Stomach (tissue), 19 donors: Measurements from ENCODE around the gene PITPNM1. TPM values are rescaled to one million over a fixed set of nuclear protein-coding genes. Genes with fewer than 3 reads are reported as not detected.
"Not testable (repeated sequence)": the region's sequence is repeated elsewhere in the genome, so short reads cannot be mapped to it uniquely, and the experiment has no call there.

Source experiments
- DNase-seq, 2 donors: peaks; one replicate each; pipeline versions ENCODE4 v3.0.0 to v3.0.0-alpha.2; 2013 to 2019
- H3K27ac ChIP-seq, 5 donors: fragments of 200-600 bp in 4 of 5; sonication (generic) in 4 of 5; one replicate each; pipeline ENCODE4 v1.5.1; 2013 to 2019; ENCODE audit warnings: mild to moderate bottlenecking in 1 of 5, moderate library complexity in 1 of 5
- H3K27me3 ChIP-seq, 3 donors: fragments of 200-600 bp; sonication (generic); one replicate each; pipeline ENCODE4 v1.5.1; 2017 to 2019; ENCODE audit warnings: mixed run types in 1 of 3
- H3K36me3 ChIP-seq, 4 donors: fragments of 200-600 bp; sonication (generic); 1 replicate in 3 of 4; 2 replicates in 1 of 4; pipeline ENCODE4 v1.5.1; 2016 to 2019
- H3K4me1 ChIP-seq, 4 donors: fragments of 200-600 bp; sonication (generic); one replicate each; pipeline ENCODE4 v1.5.1; 2016 to 2019
- H3K4me3 ChIP-seq, 4 donors: fragments of 200-600 bp; sonication (generic) in 3 of 4; one replicate each; pipeline ENCODE4 v1.5.1; 2016 to 2019; ENCODE audit warnings: mild to moderate bottlenecking in 1 of 4
- H3K9me3 ChIP-seq, 4 donors: fragments of 200-600 bp; sonication (generic); one replicate each; pipeline ENCODE4 v1.5.1; 2016 to 2019
- CTCF ChIP-seq, 7 experiments: fragments of 450-650 bp in 4 of 7; fragments of 200-600 bp in 3 of 7; sonication (generic) in 3 of 7; IDR thresholded peaks; one replicate each; pipeline ENCODE4 v1.5.1; 2016 to 2019; ENCODE audit warnings: antibody characterized with exemption in 7 of 7, control low read depth in 2 of 7, mild to moderate bottlenecking in 1 of 7
- EP300 ChIP-seq: sonication (generic); formaldehyde crosslinking; IDR thresholded peaks from one replicate; pipeline ENCODE4 v1.6.1; 2017; ENCODE audit warnings: antibody characterized with exemption
- POLR2A ChIP-seq, 4 donors: fragments of 450-650 bp; IDR thresholded peaks; one replicate each; pipeline ENCODE4 v1.6.1; 2016; ENCODE audit warnings: antibody characterized with exemption in 4 of 4, control low read depth in 2 of 4, mild to moderate bottlenecking in 1 of 4, moderate library complexity in 1 of 4
- POLR2AphosphoS5 ChIP-seq, 3 donors: sonication (generic); formaldehyde crosslinking; IDR thresholded peaks; one replicate each; pipeline ENCODE4 v1.6.1; 2016; ENCODE audit warnings: antibody characterized with exemption in 3 of 3
- WGBS, 5 donors: extraction: QIAGEN DNeasy Blood & Tissue Kit in 3 of 5; methylation state at CpG; one replicate each; pipeline versions ENCODE4 v1.1.5 to v1.1.7; 2013 to 2018; 5-methylcytosine and 5-hydroxymethylcytosine counted together
- intact Hi-C: fragments of 100-400 bp; cut with DNase I; formaldehyde crosslinking; loops from one replicate; pipeline ENCODE4 v1.15.1; 2023; ENCODE audit warnings: low total_unique reads
- long read RNA-seq, 10 donors: transcript quantifications; one replicate each; lab custom pipeline, GENCODE V29; 2026
- polyA plus RNA-seq, 3 donors: library from polyadenylated mRNA; stranded (reverse); fragments of 200-250 nt; gene quantifications; one replicate each; pipeline ENCODE4 v1.2.3, GENCODE V29; 2013
- total RNA-seq, 5 donors: library from RNA; depleted of rRNA; stranded (reverse); fragments of >200 nt; gene quantifications; one replicate each; pipeline versions ENCODE4 v1.1.0 to v1.2.3, GENCODE V29; 2014 to 2016
- donor health status: healthy with polysubstance abuse.
- donor health status: Bipolar disorder and iron deficiency.
- donor health status: healthy.

PITPNM1 gene
- total RNA-seq (100 to 1,000 TPM in 1 of 5 donors, 10 to 100 TPM in 4; 12.3 to 133 (median 42.4) TPM), polyA plus RNA-seq (10 to 100 TPM; 15.9 to 18.9 (median 17.3) TPM)
- long read RNA-seq, donor 1, partial matches to known transcripts, result 778 of 785 reads
- long read RNA-seq, donor 1, other reads (novel, unspliced or antisense), result 7 of 785 reads
- long read RNA-seq, donor 2, result 0 reads
- long read RNA-seq, donor 3, result 0 reads
- long read RNA-seq, donor 4, result 0 reads
- long read RNA-seq, donor 5, partial matches to known transcripts, result 5 of 5 reads
- long read RNA-seq, donor 5, other reads (novel, unspliced or antisense), result 0 of 5 reads
- long read RNA-seq, donor 6, full-length matches to known transcripts, result 1 of 2,705 reads
- long read RNA-seq, donor 6, partial matches to known transcripts, result 2,619 of 2,705 reads
- long read RNA-seq, donor 6, other reads (novel, unspliced or antisense), result 85 of 2,705 reads
- long read RNA-seq, donor 7, partial matches to known transcripts, result 0 of 1 reads
- long read RNA-seq, donor 7, other reads (novel, unspliced or antisense), result 0 of 1 reads
- long read RNA-seq, donor 8, result 0 reads
- long read RNA-seq, donor 9, result 0 reads
- long read RNA-seq, donor 10, result 0 reads

- DNase-seq, result peak; percentile 79 to 91
- peak within 1 kb of the TSS; percentile 48 to 87 (median 70) for H3K4me3 ChIP-seq
- TF ChIP-seq POLR2A (IDR thresholded peaks at IDR 0.05) (no peak), POLR2AphosphoS5 (IDR thresholded peaks at IDR 0.05) (peak in 2 of 3 donors; percentile 3 to 63), CTCF (IDR thresholded peaks at IDR 0.05) (no peak)
- peaks cover 0 to 30% (median 16%) of the 10 kb centered on the region in 4 donors for H3K36me3 ChIP-seq
- peaks cover 0 to 22% (median 0%) of the 10 kb centered on the region in 3 donors for H3K27me3 ChIP-seq
- H3K4me1 ChIP-seq, result peaks cover 49 to 56% (median 54%) of the 10 kb centered on the region in 4 donors
- intact Hi-C loops, result loop anchor here (10.0 kb wide), 1 partner anchor 70 kb away; the partner anchor contains the start of gene PTPRCAP
- peak within 1 kb of the TSS; percentile 85 to 99 (median 98) for H3K27ac ChIP-seq
- H3K9me3 ChIP-seq, result no peaks in the 10 kb centered on the region
- WGBS, 5 donors, result 0 to 1% (median 1%) methylated on average over 18 to 58 of the region's 58 CpGs
Measured at GRCh38 chr11:67504950-67505581, at the start of gene PITPNM1. PITPNM1 (minus strand) TSS chr11:67505363; CDS start chr11:67504180, 1,183 bp downstream.

DNA sequence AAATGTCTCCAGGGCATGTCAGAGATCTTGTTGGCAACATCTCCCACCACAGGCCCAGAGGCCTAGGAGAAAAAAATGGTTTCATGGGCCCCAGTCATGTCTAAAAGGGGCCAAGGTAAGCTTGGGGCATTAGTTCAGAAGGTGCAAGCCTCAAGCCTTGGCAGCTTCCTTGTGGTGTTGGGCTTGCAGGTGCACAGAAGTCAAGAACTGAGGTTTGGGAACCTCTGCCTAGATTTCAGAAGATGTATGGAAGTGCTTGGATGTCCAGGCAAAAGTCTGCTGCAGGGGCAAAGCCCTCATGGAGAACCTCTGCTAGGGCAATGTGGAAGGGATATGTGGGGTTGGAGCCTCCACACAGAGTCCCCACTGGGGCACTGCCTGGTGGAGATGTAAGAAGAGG is 46.5 kb upstream of the PITPNM1 start:
- intact Hi-C loops, H3K4me1 ChIP-seq, DNase-seq, H3K4me3 ChIP-seq, H3K36me3 ChIP-seq, H3K9me3 ChIP-seq, H3K27me3 ChIP-seq, H3K27ac ChIP-seq: not testable (repeated sequence)

DNA sequence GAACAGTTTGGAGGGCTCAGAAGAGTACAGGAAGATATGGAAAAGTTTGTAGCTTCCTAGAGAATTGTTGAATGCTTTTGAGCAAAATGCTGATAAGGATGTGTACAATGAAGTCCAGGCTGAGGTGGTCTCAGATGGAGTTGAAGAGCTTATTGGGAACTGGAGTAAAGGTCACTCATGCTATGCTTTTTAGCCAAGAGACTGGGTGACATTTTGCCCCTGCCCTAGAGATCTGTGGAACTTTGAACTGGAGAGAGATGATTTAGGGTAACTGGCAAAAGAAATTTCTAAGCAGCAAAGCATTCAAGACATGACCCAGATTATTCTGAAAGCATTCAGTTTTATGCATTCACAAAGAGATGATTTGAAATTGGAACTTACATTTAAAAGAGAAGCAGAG is 46.0 kb upstream of the PITPNM1 start:
- no peak for DNase-seq
- H3K4me3 ChIP-seq, result no peak overlapping the region
- intact Hi-C loops, result no loop called here

DNA sequence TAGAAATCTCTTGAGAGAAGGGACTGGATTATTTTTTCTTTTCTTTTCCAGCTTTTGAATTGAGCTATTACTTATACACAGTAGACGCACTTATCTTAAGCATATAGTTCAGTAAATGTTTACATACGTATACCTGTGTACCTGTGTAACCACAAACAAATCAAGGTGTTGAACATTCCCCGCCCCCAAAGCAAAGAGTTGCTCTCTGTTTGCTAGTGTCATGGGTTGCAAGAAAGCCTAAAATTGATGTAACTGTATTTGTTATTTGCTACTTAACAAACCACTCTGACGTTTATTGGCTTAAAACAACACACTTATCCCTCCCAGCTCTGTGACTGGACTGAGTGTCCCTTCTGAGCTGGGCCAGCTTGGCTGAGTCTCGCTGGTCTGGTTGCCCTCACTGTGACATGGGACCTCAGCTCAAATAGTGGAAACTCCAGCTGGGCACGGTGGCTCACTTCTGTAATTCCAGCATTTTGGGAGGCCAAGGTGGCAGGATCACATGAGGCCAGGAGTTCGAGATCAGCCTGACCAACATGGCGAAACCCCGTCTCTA is 43.5 kb upstream of the PITPNM1 start:
- H3K4me1 ChIP-seq, result peaks cover 0 to 6% (median 2%) of the 10 kb centered on the region in 4 donors
- H3K9me3 ChIP-seq, result peaks cover 0 to 5% (median 2%) of the 10 kb centered on the region in 4 donors
- peak; percentile 41 to 62 for DNase-seq
- no peak overlapping the region for H3K4me3 ChIP-seq
- H3K36me3 ChIP-seq, result no peaks in the 10 kb centered on the region
- no peak overlapping the region for H3K27ac ChIP-seq
- intact Hi-C loops, result no loop called here
- 46 to 79% (median 55%) methylated on average over 7 to 9 of the region's 9 CpGs for WGBS, 5 donors
- TF ChIP-seq CTCF (IDR thresholded peaks at IDR 0.05) (no peak), EP300 (no peak), POLR2AphosphoS5 (IDR thresholded peaks at IDR 0.05) (peak in 1 of 3 donors; percentile 14)
- H3K27me3 ChIP-seq, result no peaks in the 10 kb centered on the region

More for the DNA sequence above, 46.0 kb upstream of the PITPNM1 start:
- Histone ChIP-seq H3K9me3 (peaks cover 0 to 5% (median 2%) of the 10 kb centered on the region in 4 donors), H3K4me1 (no peaks in the 10 kb centered on the region), H3K36me3 (no peaks in the 10 kb centered on the region), H3K27ac (no peak overlapping the region), H3K27me3 (no peaks in the 10 kb centered on the region)
- TF ChIP-seq CTCF (IDR thresholded peaks at IDR 0.05), result no peak
- no peak for TF ChIP-seq POLR2A (IDR thresholded peaks at IDR 0.05)
- no peak for TF ChIP-seq POLR2AphosphoS5 (IDR thresholded peaks at IDR 0.05)

DNA sequence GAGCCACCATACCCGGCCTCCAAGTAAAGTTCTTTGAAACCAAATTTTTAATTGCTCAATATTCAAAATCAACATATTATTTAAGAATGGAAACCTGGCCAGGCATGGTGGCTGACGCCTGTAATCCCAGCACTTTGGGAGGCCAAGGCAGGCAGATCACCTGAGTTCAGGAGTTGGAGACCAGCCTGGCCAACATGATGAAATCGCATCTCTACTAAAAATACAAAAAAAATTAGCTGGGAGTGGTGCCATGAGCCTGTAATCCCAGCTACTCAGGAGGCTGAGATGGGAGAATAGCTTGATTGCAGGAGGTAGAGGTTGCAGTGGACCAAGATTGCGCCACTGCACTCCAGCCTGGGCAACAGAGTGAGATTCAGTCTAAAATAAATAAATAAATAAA is 42.9 kb upstream of the PITPNM1 start:
- H3K9me3 ChIP-seq, H3K36me3 ChIP-seq, H3K27ac ChIP-seq, H3K4me3 ChIP-seq, H3K4me1 ChIP-seq, intact Hi-C loops, DNase-seq, H3K27me3 ChIP-seq: not testable (repeated sequence)
- 75 to 87% (median 82%) methylated on average over 4 of the region's 4 CpGs for WGBS, 5 donors
